C4-2B (cell line): Measurements from ENCODE around the gene CMTM8.

Source experiments
- H3K27ac ChIP-seq: fragments of 450-650 bp; 2 replicates; pipeline ENCODE4 v1.5.1; 2017
- ZFX ChIP-seq: fragments of 450-650 bp; IDR thresholded peaks from 2 replicates; pipeline ENCODE4 v1.6.1; 2017
- TF ChIP-seq, protein P1 (sequence below): fragments of 450-650 bp; conservative IDR thresholded peaks from 2 replicates; pipeline ENCODE4 v1.5.1; 2017; ENCODE audit warnings: mild to moderate bottlenecking

Gene CMTM8

GRCh38 chr3:32398531-32398930 is 160.1 kb downstream of the CMTM8 start:
- no peak overlapping the region for H3K27ac ChIP-seq
- TF ChIP-seq ZFX = no peak
- TF ChIP-seq, protein P1, sequence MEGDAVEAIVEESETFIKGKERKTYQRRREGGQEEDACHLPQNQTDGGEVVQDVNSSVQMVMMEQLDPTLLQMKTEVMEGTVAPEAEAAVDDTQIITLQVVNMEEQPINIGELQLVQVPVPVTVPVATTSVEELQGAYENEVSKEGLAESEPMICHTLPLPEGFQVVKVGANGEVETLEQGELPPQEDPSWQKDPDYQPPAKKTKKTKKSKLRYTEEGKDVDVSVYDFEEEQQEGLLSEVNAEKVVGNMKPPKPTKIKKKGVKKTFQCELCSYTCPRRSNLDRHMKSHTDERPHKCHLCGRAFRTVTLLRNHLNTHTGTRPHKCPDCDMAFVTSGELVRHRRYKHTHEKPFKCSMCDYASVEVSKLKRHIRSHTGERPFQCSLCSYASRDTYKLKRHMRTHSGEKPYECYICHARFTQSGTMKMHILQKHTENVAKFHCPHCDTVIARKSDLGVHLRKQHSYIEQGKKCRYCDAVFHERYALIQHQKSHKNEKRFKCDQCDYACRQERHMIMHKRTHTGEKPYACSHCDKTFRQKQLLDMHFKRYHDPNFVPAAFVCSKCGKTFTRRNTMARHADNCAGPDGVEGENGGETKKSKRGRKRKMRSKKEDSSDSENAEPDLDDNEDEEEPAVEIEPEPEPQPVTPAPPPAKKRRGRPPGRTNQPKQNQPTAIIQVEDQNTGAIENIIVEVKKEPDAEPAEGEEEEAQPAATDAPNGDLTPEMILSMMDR = no peak

- H3K27ac ChIP-seq = no peak overlapping the region
- TF ChIP-seq, protein P1 = peak; percentile 73
- no peak for TF ChIP-seq ZFX
Measured at GRCh38 chr3:32399030-32399620, 160.6 kb downstream of the CMTM8 start.

DNA sequence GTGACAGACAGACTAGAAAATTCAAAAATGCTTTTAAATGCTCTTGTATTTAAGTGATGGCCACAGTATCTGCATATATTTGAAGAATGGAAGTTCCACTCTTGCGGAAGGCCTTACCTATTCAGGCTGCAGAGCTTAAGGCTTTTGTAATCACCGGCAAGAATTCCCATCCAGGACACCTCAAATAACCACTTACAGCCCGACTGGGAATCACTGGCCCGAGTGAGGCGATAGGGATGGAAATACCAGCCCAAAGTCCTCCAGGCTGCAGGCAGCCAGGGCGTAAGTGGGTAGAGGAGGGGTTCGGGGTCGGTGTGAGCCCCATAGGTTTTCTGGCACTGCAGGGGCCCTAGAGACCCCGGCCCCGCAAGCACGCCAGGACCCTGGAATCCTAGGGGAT is 162.6 kb downstream of the CMTM8 start:
- TF ChIP-seq ZFX = no peak
- TF ChIP-seq, protein P1 = no peak
- no peak overlapping the region for H3K27ac ChIP-seq

DNA sequence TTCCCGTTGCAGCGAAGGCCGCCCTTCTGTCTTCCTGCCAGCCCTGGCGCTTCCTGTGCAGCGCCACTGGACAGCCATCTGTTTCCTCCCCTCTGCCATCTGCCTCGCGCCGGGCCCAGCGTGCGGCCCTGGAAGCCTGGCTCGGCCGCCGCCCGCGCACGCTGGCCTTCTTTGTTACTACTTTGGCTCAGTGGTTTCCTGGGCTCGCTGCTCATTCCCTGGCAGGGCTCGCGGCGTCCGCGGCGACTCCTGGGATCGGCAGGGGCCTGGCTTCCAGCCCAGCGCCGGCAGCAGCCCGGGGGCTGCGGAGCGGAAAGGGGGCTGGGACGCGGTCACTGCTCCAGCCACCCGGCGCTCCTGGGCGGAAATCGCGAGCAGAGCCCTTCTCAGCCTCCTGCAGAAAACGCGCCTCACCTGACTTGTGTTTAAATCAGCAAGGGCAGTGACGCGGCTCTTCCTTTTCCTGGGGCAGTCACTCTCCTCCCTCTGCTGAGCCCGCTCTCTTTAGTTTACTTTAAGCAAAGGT is 163.1 kb downstream of the CMTM8 start:
- TF ChIP-seq ZFX = no peak
- TF ChIP-seq, protein P1 = no peak
- no peak overlapping the region for H3K27ac ChIP-seq

DNA sequence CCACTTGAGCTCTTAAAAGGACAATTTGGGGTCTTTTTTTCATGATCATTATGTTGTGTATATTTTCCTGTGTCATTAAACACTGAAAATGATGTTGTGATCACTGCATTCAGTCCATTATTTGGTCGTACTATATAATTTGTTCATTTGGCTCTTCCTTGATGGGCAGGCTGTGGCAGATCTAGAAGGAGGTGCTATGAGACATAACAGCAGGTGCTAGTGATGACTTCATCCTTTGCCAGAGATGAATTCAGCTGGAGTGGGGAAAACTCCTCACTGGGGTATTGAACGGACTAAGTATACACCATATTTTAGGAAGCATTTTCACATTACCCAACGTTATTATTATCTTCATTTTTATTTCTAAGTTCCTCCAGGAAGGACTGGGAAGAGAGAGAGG is 165.2 kb downstream of the CMTM8 start:
- no peak overlapping the region for H3K27ac ChIP-seq
- TF ChIP-seq, protein P1 = no peak
- no peak for TF ChIP-seq ZFX

GRCh38 chr3:32404714-32405113 is 166.2 kb downstream of the CMTM8 start:
- no peak overlapping the region for H3K27ac ChIP-seq
- TF ChIP-seq ZFX = no peak
- TF ChIP-seq, protein P1 = no peak

- no peak overlapping the region for H3K27ac ChIP-seq
- no peak for TF ChIP-seq ZFX
- TF ChIP-seq, protein P1 = no peak
Measured at GRCh38 chr3:32405155-32405554, 166.7 kb downstream of the CMTM8 start.
